VCaP (cell line): ENCODE results near the gene SERP1.
"Not testable (repeated sequence)": the region's sequence is repeated elsewhere in the genome, so short reads cannot be mapped to it uniquely, and the experiment has no call there.

Experiments used
- H3K27ac ChIP-seq: fragments of 450-650 bp; 2 replicates; pipeline ENCODE4 v1.5.1; 2017
- CTCF ChIP-seq: fragments of 450-650 bp; conservative IDR thresholded peaks from 2 replicates; pipeline ENCODE4 v1.5.1; 2017; ENCODE audit warnings: mild to moderate bottlenecking, moderate library complexity

The SERP1 gene

DNA sequence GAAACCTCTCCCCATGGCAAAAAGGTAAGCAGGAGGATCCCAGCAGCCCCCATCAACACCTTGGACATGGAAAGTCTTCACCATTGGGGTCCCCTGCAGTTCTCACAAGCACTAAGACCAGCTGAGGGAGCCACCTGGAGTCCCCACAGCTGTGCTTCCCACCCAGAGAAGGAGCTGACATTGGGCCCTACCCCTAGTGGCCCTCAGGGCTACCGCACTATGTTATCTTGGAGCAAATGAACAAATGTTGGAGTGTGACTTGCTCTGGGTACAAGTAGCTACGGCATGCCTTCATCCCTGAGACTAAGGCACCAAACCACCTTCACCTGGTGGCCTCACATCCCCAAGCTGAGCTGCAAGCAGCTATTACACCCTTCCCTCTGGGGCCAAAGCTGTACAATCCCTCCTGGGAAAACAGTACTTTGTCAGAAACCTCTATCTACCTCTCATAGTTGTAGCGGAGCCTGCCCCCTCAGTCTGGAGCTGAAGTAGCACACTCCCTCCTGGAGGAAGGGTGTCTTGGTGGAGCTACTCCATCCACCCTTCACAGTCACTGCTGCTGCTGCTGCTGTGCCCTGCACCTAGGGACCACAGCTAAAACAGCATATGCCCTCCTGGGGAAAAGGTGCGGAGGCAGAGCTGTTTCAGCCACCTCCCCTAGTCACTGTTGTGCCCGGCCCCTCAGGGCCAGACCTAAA, 42.7 kb downstream of the SERP1 start:
- no peak for TF ChIP-seq CTCF
- no peak overlapping the region for H3K27ac ChIP-seq

- not testable (repeated sequence) for H3K27ac ChIP-seq
These were observed 45.3 kb downstream of the SERP1 start for GRCh38 chr3:150500960-150501359.

DNA sequence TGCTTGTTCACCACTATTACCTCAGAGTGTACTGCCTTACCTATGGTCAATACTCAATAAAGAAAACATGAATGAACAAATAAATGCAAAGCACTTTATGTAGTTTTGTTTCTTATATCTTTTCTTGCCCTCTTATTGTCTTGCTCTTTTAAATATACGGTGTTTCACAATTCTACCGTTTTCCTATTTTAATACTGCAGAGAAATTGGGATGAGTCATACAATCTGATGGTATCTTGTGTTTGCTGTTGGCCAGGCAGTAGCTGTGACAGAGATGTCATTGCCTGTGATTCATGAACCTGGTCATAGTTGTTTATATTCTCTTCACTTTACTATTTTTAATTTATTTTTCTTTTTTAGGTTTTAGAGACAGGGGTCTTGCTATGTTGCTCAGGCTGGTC, 48.3 kb downstream of the SERP1 start:
- no peak overlapping the region for H3K27ac ChIP-seq
- no peak for TF ChIP-seq CTCF

DNA sequence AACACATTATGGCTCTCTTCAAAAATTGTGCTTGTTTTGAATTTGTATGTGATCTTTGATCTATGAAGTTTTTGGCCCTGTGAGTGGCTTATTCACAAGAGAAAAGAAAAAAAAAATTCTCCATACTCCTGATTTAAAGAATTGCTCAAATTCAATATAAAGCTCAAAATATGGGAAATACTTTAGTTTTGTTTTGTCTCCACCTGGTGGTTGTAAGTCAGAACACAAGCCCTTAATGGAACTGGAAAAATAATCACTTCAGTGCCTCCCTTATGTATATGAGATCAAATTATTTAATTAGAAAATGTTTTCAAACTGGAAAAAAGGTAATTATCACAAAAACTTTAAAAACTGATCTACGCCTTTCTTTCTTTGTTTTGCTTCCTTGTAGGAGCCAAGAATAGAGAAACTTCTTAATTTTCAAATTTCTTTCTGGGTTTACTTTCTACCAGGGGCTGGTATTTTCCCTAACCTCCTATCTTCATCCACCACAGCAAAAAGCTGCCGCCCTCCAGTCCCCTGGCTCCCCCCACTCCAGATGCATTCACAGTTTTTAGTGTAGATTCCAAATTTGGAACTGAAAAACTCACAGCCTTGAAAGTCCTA, 50.6 kb downstream of the SERP1 start:
- H3K27ac ChIP-seq: no peak overlapping the region

GRCh38 chr3:150495149-150495548, 51.1 kb downstream of the SERP1 start:
- TF ChIP-seq CTCF: no peak
- H3K27ac ChIP-seq: no peak overlapping the region

More for the DNA sequence above, 50.6 kb downstream of the SERP1 start:
- TF ChIP-seq CTCF: peak; percentile 79

DNA sequence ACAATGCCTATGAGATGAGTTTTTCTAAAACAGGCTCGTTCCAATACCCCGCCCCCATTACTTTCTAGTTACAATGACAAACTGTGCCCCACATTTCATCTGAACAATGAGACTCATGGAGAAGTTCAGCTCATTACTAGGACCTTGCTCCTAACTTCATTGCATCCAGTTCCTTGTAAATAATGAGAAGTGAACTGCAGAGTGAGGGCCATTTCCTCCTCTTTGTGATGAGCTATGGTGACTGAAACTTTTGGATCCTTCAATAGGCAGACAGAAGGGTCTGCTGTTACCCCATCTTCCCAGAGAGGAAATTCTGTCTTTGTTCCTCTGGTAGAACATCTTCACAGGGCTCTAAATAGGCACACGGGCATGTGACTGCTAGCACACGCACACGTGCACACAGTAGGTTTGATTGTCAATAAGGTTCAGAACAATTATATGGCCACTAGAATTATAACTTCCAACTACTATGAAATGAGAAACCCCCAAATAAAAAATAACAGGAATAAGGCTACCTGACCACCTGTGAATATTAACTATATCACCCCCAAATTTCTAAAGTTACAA, 51.8 kb downstream of the SERP1 start:
- H3K27ac ChIP-seq: no peak overlapping the region
- TF ChIP-seq CTCF: no peak
